ENCODE data around the gene CNOT11.

Gene CNOT11

GRCh38 chr2:101306410-101306809 lies 53.7 kb downstream of the CNOT11 start:
- Histone ChIP-seq H3K27me3 (ENCODE audit: control insufficient read depth, insufficient read depth, low read length) (no peaks in the 10 kb centered on the region), H3K4me3 (ENCODE audit: low read depth, low read length) (peak overlapping the region; percentile 97), H3K9ac (no peak overlapping the region), H3K9me3 (ENCODE audit: control insufficient read depth, low read length) (no peaks in the 10 kb centered on the region), H3K36me3 (ENCODE audit: control insufficient read depth, insufficient read depth, low read length) (no peaks in the 10 kb centered on the region), H3K4me2 (ENCODE audit: low read length) (peak overlapping the region; percentile 98), H2AFZ (no peak overlapping the region), H3K4me1 (no peaks in the 10 kb centered on the region), H3K79me2 (peaks cover 28% of the 10 kb centered on the region), H3K27ac (peak overlapping the region; percentile 72)
- TF ChIP-seq, protein P1, sequence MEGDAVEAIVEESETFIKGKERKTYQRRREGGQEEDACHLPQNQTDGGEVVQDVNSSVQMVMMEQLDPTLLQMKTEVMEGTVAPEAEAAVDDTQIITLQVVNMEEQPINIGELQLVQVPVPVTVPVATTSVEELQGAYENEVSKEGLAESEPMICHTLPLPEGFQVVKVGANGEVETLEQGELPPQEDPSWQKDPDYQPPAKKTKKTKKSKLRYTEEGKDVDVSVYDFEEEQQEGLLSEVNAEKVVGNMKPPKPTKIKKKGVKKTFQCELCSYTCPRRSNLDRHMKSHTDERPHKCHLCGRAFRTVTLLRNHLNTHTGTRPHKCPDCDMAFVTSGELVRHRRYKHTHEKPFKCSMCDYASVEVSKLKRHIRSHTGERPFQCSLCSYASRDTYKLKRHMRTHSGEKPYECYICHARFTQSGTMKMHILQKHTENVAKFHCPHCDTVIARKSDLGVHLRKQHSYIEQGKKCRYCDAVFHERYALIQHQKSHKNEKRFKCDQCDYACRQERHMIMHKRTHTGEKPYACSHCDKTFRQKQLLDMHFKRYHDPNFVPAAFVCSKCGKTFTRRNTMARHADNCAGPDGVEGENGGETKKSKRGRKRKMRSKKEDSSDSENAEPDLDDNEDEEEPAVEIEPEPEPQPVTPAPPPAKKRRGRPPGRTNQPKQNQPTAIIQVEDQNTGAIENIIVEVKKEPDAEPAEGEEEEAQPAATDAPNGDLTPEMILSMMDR (IDR thresholded peaks at IDR 0.05), result no peak

GRCh38 chr2:101307503-101307902 lies 54.8 kb downstream of the CNOT11 start:
- no peaks in the 10 kb centered on the region for H3K27me3 ChIP-seq (ENCODE audit: control insufficient read depth, insufficient read depth, low read length)
- no peaks in the 10 kb centered on the region for H3K36me3 ChIP-seq (ENCODE audit: control insufficient read depth, insufficient read depth, low read length)
- H3K27ac ChIP-seq, result peak overlapping the region; percentile 72
- TF ChIP-seq, protein P1 (IDR thresholded peaks at IDR 0.05), result no peak
- peak overlapping the region; percentile 96 for H2AFZ ChIP-seq
- peak overlapping the region; percentile 98 for H3K4me2 ChIP-seq (ENCODE audit: low read length)
- peak overlapping the region; percentile 49 for H3K9ac ChIP-seq
- peak overlapping the region; percentile 97 for H3K4me3 ChIP-seq (ENCODE audit: low read depth, low read length)
- H3K9me3 ChIP-seq (ENCODE audit: control insufficient read depth, low read length), result no peaks in the 10 kb centered on the region
- H3K4me1 ChIP-seq, result no peaks in the 10 kb centered on the region
- peaks cover 24% of the 10 kb centered on the region for H3K79me2 ChIP-seq

- Histone ChIP-seq H3K9me3 (ENCODE audit: control insufficient read depth, low read length) (no peaks in the 10 kb centered on the region), H2AFZ (peak overlapping the region; percentile 96), H3K79me2 (peaks cover 24% of the 10 kb centered on the region), H3K4me1 (no peaks in the 10 kb centered on the region), H3K36me3 (ENCODE audit: control insufficient read depth, insufficient read depth, low read length) (no peaks in the 10 kb centered on the region), H3K4me2 (ENCODE audit: low read length) (peak overlapping the region; percentile 98), H3K27ac (peak overlapping the region; percentile 72), H3K27me3 (ENCODE audit: control insufficient read depth, insufficient read depth, low read length) (no peaks in the 10 kb centered on the region), H3K9ac (peak overlapping the region; percentile 49), H3K4me3 (ENCODE audit: low read depth, low read length) (peak overlapping the region; percentile 97)
- TF ChIP-seq, protein P1 (IDR thresholded peaks at IDR 0.05), result no peak
Measured at GRCh38 chr2:101307950-101308431, 55.3 kb downstream of the CNOT11 start.

GRCh38 chr2:101308432-101309210 lies 55.9 kb downstream of the CNOT11 start, which contains the start of gene RNF149:
TSS of gene RNF149 (minus strand) at chr2:101308701. CDS start at chr2:101308588, 113 bp downstream.
- no peaks in the 10 kb centered on the region for H3K9me3 ChIP-seq (ENCODE audit: control insufficient read depth, low read length)
- H3K9ac ChIP-seq, result peak within 1 kb of the TSS; percentile 49
- H3K79me2 ChIP-seq, result peaks cover 24% of the 10 kb centered on the region
- peak within 1 kb of the TSS; percentile 97 for H3K4me3 ChIP-seq (ENCODE audit: low read depth, low read length)
- peak within 1 kb of the TSS; percentile 96 for H2AFZ ChIP-seq
- TF ChIP-seq, protein P1 (IDR thresholded peaks at IDR 0.05), result no peak
- peak within 1 kb of the TSS; percentile 98 for H3K4me2 ChIP-seq (ENCODE audit: low read length)
- no peaks in the 10 kb centered on the region for H3K4me1 ChIP-seq
- H3K36me3 ChIP-seq (ENCODE audit: control insufficient read depth, insufficient read depth, low read length), result no peaks in the 10 kb centered on the region
- H3K27me3 ChIP-seq (ENCODE audit: control insufficient read depth, insufficient read depth, low read length), result no peaks in the 10 kb centered on the region
- H3K27ac ChIP-seq, result peak within 1 kb of the TSS; percentile 72

Measured in parathyroid adenoma (tissue), 2 donors.